HG02623 (cell line): ENCODE data around the gene RBM39.

Experiments used
- ATAC-seq: cut with Tn5 transposase; IDR thresholded peaks from one replicate; pipeline ENCODE4 v1.9.1; 2021; ENCODE audit warnings: moderate library complexity; ENCODE audit not compliant: unreplicated experiment

Gene RBM39

DNA sequence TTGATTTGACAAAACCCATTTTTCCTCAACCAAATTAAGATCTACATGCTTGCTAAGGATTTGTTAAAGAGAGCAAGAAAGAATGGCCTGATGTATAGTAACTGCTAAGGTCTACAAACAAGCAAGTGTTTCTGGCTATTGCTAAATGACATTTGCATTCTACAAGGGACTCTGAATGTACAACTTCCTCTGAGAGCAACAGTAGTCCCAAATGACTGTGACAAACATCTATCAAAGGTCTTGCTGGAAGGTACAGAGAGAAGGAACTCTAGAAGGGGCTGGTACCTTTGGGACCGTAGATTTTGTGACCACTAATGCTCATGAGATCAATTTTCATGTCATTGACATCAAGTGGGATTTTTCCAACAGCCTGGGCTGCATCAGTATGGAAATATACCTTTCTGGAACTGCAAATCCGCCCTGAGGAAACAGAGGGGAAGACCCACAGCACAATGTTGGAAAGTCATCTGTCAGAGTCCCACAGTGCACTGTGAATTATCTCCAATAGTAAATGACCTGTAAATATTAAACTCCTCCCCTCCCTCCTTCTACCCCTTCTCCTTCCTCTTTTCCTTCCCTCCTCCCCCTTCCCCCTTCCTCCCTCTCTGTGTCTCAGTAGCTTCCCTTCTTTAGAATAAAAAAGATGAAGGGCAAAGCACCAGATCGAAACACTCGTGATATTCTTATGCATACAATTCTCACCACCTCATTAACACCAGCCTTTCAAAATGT is 61.4 kb downstream of the RBM39 start:
- no peak for ATAC-seq

DNA sequence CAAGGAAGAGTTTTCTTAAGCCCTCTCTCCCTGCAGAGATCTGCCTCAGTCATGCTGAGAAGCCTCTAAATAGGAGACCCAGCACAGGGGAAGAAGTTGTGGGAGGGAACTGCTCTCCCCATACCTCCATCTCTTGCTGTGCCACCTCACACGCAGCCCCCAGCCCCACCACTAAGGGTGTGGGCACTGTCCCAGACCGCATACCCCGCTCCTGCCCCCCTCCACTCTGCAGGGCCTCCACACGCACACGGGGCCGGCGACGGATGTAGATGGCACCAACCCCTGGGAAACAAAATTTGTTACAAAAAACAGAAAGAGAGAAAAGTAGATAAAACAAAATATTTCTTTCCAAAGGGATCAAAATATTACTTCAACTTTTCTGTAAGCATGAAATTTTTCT is 67.1 kb downstream of the RBM39 start:
- no peak for ATAC-seq

DNA sequence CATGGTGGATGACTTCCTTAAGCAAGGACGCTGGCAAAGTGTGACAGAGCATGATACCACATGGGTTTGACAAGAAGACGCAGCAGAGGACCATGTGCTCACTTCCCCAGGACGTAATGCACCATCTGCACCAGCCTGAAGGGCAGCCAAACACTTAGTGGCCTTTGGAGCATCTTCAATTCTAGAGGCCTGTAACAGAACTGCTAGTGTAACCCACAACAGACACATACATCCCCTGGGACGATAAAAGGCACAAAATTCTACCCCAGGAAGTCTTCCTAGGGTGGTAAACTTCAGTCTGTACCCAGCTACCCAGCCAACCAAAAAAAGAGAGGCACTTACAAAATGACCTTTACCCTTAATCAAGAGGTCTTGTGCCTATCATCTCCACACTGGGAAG is 68.2 kb downstream of the RBM39 start:
- no peak for ATAC-seq

DNA sequence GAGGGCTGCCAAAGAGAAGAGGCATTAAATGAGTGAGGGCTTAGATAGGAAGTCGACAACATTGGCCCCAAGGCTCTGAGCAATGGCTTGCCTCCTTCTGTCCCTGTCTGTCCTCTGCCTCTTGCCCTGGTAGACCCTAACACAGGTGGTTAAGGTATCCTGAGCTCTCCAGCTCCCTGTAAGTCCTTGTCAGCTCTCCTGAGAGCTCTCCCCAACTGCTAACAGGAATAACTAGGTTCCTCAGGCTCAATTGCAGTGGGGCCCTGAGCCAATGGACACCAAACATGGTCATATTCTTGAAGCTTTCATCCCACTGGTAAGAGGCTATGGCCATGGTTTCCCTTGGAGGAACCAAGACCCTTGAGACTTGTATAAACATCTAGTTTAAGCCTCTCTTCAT is 72.4 kb downstream of the RBM39 start:
- ATAC-seq = no peak

- no peak for ATAC-seq
These were observed 72.8 kb downstream of the RBM39 start for GRCh38 chr20:35669221-35669620.

GRCh38 chr20:35665949-35666288 is 76.1 kb downstream of the RBM39 start:
- no peak for ATAC-seq

GRCh38 chr20:35664466-35665206 is 77.4 kb downstream of the RBM39 start, which contains the start of the genes CPNE1 and RBM12:
TSS of gene CPNE1 (minus strand) at chr20:35664900. CDS start at chr20:35632923, 31,977 bp downstream.
TSS of gene RBM12 (minus strand) at chr20:35664900. CDS start at chr20:35655322, 9,578 bp downstream.
- ATAC-seq = peak; percentile 69

- peak; percentile 11 for ATAC-seq
These were observed 78.3 kb downstream of the RBM39 start for GRCh38 chr20:35663516-35664465.

DNA sequence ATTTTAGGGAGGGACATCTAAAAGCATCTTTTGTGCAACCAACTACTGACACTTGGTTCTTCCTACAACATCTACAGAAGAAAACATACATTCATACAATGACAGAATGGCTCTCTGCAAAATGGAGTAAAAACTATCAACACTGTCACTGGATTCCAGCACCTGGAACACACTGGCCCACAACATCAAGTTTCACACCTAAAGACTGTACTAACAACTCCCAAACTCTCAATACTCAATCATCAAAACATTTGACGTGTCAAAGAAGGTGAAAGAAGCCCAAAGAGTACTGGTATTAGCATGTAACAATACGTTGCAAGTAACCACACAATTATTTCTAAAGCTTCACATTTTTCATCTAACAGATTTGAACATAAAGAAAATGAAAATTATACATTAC is 79.5 kb downstream of the RBM39 start:
- ATAC-seq = no peak

- no peak for ATAC-seq
These were observed 80.2 kb downstream of the RBM39 start for GRCh38 chr20:35661908-35662307.

DNA sequence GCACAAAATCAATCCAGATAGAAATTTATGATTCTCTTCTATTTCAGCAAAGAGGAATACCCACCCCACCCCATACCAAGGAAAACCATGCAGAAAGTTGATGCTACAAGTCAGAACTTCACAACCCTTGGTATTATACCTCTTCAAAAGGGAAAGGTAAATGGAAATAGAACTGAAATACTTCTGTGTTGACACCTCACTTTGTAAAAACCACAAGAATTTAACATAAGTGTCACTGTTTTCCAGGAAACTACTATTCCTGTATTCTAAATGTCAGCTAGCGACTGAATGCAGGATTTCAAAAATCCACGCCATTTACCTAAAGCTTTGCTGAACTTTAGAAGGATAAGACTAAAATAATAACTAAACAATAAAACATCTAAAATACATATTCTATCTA is 81.0 kb downstream of the RBM39 start:
- no peak for ATAC-seq

DNA sequence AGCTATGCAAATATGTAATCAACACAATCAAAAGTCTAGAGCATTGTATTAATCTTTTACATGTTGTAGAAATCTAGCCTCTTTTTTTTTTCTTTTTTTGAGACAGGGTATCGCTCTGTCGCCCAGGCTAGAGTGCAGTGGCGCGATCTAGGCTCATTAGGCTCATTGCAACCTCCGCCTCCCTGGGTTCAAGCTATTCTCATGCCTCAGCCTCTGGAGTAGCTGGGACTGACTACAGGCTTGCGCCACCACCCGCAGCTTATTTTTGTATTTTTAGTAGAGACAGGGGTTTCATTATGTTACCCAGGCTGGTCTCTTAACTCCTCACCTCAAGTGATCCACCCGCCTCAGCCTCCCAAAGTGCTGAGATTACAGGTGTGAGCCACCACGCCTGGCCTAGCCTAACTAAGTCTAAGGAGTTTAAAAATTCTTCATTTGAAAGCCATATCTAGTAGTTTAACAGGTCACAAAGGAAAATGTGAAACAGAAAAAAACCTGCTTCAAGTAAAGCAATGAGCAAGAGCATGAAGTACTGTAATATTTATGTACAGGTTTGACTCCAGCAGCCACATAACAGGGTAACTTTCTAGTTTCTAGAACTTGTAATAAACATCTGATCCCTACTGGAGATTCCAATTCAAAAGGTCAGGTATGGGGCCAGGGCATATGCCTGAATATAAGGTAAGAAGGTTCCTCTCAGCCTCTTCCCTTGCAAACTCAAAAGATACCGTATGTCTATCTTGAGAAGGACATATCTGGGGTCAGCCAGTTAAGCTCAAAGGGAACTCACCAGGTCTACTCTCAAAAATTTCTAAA is 81.7 kb downstream of the RBM39 start:
- no peak for ATAC-seq

GRCh38 chr20:35657271-35657670 is 84.8 kb downstream of the RBM39 start:
- no peak for ATAC-seq

- no peak for ATAC-seq
These were observed 87.6 kb downstream of the RBM39 start for GRCh38 chr20:35654415-35654814.

- ATAC-seq = no peak
These were observed 88.2 kb downstream of the RBM39 start for GRCh38 chr20:35653893-35654292.
